IMR-90 (cell line): ENCODE data around the gene POLR1G.

Experiments
- CTCF ChIP-seq: conservative IDR thresholded peaks from 2 replicates; pipeline ENCODE4 v1.5.1; 2012; ENCODE audit warnings: mild to moderate bottlenecking, low read depth, low read length, improper control_type of control experiment
- MAFK ChIP-seq: IDR thresholded peaks from 2 replicates; pipeline ENCODE4 v1.6.1; 2012; ENCODE audit warnings: low read depth, low read length, improper control_type of control experiment
- POLR2A ChIP-seq: IDR thresholded peaks from 2 replicates; pipeline ENCODE4 v1.6.1; 2012; ENCODE audit warnings: mild to moderate bottlenecking, low read depth, low read length

GRCh38 chr19:45443462-45444317 is 37.2 kb downstream of the POLR1G start:
- TF ChIP-seq CTCF, result no peak
- TF ChIP-seq MAFK, result no peak
- peak; percentile 33 for TF ChIP-seq POLR2A
